Ammon's horn (tissue), 1 donor: ENCODE measurements around the gene CKM.
"Not testable (repeated sequence)": the region's sequence is repeated elsewhere in the genome, so short reads cannot be mapped to it uniquely, and the experiment has no call there.

Experiments
- DNase-seq: peaks from one replicate; pipeline ENCODE4 v3.0.0-alpha.2; 2016; ENCODE audit warnings: low spot score

Gene CKM

GRCh38 chr19:45320997-45321775 lies 1.5 kb downstream of the CKM start:
- no peak for DNase-seq

- no peak for DNase-seq
Measured at GRCh38 chr19:45315304-45315703, 7.4 kb downstream of the CKM start.

DNA sequence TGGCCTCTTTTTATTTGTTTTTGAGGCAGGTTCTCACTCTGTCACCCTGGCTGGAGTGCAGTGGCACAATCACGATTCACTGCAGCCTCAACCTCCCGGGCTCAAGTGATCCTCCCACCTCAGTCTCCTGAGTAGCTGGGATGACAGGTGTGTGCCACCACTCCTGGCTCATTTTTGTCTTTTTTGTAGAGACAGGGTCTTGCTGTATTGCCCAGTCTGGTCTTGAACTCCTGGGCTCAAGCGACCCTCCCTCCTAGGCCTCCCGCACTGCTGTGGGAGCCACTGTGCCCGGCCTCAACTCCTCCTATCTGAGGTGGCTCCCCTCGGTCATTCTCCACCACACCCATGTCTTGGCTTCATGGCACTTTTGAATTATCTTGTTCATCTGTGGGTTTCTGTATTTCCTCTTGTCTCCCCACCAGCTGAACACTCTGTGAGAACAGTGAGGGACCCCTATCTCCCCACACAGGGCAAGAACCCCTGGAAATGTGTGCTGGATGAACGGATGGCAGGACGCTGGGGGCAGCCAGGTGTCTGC lies 7.9 kb downstream of the CKM start:
- no peak for DNase-seq

DNA sequence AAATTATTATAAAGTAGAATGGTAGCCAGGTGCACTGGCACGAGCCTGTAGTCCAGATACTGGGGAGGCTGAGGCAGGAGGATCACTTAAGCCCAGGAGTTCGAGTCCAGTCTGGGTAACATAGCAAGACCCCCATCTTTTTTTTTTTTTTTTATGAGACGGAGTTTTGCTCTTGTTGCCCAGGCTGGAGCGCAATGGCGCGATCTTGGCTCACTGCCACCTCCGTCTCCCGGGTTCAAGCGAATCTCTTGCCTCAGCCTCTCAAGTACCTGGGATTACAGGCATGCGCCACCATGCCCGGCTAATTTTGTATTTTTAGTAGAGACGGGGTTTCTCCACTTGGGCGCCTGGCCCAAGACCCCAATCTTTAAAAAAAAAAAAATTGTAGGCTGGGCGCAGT lies 10.4 kb downstream of the CKM start:
- DNase-seq: not testable (repeated sequence)

GRCh38 chr19:45311621-45312020 lies 11.1 kb downstream of the CKM start:
- no peak for DNase-seq

- DNase-seq: not testable (repeated sequence)
Measured at GRCh38 chr19:45309322-45309721, 13.4 kb downstream of the CKM start.

GRCh38 chr19:45307361-45307760 lies 15.3 kb downstream of the CKM start:
- DNase-seq: no peak

DNA sequence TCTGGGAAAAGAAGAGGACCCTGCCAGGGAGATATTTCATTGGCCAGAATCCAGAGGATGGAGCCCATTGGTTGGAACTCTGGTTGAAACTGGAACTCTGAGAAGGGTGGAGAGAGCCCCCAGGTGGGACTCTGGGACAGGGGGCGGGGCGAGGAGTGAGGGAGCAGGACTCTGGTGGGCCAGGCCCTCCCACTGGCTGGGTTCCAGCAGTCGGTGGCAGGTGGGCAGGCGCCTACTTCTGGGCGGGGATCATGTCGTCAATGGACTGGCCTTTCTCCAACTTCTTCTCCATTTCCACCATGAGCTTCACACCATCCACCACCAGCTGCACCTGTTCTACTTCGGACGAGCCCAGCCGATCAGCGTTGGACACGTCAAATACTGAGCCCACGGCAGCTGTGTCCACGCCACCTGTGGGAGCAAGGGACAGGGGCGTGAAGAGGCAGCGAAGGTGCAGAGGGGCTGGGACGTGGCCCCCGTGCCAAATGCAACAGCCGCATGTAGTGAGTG lies 16.1 kb downstream of the CKM start:
- DNase-seq: no peak

DNA sequence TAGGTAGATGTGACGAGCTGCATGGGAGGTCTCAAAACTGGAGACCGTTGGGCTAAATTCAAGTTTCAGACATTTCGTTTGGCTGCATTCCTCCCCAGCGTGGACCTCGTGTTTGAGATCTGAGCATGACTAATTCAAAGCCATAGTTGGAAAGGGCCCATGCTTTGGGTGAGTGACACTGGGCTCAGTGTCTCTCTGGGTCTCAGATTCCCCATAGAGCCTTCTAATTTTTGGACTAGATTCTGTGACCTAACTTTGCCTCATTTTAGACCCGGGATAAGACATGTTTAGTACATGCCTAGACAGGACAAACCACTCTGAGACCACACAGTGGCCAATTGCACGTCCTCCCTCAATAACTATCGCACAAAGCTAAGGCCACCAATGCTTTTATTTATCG lies 16.6 kb downstream of the CKM start:
- no peak for DNase-seq

DNA sequence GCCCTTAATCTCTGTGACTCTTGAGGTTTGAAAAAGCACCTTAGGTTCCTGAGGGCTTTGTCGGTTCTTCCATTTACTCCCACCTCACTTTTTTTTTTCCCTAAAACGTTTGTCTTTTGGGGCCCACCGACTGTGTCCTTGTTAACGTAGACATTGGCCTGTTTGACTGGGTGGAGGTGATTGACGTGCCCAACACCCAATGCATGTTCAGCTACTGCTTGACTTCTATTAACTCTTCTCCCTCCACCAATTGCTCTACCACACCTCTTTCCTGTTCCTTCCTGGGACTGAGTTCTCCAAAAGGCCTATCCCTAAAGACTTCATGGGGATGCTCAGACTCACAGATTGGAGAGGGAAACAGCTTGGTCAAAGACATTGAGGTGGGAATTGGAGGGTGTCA lies 17.3 kb downstream of the CKM start:
- no peak for DNase-seq

DNA sequence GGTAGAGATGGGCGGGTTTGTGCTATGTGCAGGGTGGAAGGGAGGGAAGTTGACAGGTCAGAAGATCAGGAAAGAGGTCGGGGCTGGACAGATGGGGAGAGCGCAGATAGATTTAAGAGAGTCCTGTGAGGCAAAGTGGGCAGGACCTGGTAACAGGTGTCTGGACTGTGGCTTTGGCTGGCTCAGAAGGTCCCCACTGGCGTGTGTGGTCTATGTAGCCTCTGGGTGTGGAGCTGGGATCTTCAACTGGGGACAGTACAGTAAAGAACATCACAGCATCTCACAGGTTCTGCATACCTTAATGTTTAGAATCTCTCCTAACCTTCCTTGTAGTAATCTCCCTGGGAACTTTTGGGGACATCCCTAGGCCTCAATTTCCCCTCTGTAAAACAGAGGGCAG lies 17.7 kb downstream of the CKM start:
- DNase-seq: no peak

DNA sequence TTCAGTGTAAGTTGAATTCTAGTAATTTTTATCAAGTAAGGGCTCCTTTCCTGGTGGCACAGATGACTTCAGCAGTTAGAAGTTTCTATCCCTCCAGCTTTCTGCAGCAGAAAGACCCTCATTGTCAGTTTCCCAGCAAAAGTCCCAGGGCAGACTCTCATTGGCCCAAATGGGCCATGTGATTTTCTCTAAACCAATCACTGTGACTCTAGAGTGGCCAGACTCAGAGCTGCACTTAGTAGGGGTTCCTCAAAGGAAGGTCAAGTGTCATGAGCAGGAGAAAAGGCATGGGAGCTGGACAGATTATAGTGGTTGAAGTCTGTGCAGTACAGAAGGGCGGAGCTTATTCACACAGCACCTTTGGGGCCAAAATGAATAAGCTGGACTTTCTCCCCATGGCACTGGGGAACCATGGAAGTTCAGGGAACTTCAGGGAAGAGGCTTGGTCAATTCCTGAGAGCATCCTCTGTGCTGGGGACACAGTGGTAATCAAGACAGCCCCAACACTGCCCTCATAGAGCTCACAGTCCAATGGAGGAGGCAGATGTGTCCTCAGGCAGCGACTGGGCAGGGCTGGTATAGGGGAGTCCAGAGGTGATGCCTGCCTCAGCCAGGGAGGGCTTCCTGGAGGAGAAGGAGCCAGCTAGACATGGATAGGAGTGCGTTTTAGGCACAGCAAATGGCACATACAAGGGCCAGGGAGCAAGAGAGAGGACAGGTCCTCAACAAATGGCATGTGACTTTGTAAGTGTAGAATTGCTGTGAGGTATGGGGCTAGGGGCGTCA lies 18.3 kb downstream of the CKM start:
- DNase-seq: no peak

GRCh38 chr19:45303269-45304060 lies 19.2 kb downstream of the CKM start:
- DNase-seq: no peak

DNA sequence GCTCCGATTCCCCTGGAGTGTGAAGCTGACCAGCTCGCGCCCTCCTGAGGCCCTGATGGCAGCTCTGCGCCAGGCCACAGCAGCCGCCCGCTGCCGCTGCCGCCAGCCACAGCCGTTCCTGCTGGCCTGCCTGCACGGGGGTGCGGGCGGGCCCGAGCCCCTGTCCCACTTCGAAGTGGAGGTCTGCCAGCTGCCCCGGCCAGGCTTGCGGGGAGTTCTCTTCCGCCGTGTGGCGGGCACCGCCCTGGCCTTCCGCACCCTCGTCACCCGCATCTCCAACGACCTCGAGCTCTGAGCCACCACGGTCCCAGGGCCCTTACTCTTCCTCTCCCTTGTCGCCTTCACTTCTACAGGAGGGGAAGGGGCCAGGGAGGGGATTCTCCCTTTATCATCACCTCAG lies 20.3 kb downstream of the CKM start:
- DNase-seq: no peak

DNA sequence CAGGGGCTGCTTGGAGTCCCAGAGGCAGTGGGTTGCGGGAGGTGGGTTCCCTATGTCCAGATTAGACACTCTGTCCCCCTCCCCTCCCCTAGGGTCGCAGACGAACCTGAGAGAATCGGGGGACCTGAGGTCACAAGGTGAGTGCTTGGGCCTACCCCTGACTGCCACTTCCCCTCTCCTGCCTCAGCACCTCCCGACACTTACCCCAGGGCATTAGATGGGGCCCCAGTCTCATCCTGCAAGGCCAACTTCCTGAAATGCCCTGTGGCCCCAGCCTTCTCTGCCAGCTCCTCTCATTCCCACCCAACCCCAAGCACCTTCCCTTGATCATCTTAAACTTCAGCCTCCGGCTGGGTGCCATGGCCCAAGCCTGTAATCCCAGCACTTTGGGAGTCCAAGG lies 23.0 kb downstream of the CKM start:
- DNase-seq: no peak

DNA sequence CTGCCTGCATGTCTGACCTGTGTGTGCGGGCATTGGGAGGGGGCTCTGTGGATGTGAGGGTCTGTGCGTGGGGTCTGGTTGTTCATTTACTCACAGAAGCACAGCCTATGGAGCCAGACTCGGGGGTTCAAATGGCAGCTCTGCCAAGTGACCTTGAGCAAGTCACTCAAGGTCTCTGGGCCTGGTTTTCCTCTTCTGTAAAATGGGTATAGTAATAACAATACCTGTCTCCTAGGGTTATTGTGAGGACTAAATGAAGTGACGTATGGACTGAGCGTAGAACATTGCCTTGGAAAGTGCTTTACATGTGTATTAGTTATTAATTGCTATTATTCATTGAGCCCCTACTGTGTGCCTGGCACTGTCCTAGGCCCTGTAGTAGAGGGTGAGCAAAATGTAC lies 24.4 kb downstream of the CKM start:
- DNase-seq: no peak

- DNase-seq: no peak
Measured at GRCh38 chr19:45297674-45298073, 25.0 kb downstream of the CKM start.

DNA sequence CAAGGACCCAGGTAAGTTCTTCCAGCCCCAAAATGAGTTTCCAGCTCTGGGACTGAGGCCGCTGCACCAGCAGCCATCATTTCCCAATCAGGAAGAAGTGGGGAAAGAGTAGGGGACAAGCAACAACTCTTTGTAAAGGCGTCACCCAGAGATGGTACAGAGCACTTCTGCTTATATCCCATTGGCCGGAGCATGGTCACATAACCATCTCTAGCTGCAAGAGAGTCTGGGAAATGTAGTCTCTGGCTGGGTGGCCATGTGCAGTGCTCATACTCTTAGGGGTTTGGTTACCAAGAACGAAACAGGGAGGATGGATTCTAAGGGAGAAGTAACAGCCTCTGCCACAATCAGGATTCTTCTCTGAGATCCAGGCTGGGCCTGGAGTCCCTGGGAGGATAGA lies 26.3 kb downstream of the CKM start:
- DNase-seq: no peak

- no peak for DNase-seq
Measured at GRCh38 chr19:45295873-45296272, 26.8 kb downstream of the CKM start.

DNA sequence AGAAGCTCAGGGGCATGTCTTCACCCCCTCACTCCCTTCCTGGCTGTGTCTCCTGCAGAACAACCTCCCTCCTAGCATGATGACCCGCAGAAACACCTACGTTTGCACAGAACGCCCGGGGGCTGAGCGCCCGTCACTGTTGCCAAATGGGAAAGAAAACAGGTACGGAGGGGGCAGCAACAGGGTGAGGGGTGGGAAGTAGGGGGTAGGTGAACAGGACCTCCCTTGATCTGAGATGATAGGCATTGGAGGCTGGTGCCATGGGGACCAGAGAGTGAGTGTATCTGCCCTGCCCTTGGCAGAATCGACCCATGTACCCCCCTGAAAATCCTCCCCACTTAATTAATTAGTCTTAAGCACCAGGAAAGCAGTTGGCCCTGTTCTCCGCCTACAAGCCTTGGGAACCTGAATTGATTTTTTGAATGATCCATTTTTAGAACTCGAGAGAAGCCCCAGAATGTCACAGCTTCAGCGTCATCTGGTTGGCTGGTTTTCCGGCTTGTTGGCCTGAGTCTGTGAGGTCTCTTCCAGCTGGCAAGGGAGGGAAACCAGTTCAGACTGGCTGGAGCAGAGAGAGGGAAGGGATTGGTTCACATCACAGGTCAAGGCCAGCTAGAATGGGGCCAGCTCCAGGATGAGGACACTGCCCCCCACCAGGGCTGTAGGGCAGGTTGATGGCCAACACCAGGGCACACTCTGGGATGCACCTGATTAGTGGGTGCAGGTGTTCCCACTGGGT lies 28.2 kb downstream of the CKM start:
- DNase-seq: peak; percentile 73

- DNase-seq: no peak
Measured at GRCh38 chr19:45293682-45294081, 29.0 kb downstream of the CKM start.

GRCh38 chr19:45291834-45292233 lies 30.8 kb downstream of the CKM start:
- DNase-seq: no peak
